GM19438 (cell line): ENCODE data around the gene SLC51B.
"Not testable (repeated sequence)": the region's sequence is repeated elsewhere in the genome, so short reads cannot be mapped to it uniquely, and the experiment has no call there.

ENCODE experiments used
- ATAC-seq: cut with Tn5 transposase; IDR thresholded peaks from one replicate; pipeline ENCODE4 v1.9.1; 2021; ENCODE audit warnings: low read depth; ENCODE audit not compliant: unreplicated experiment

Gene SLC51B

DNA sequence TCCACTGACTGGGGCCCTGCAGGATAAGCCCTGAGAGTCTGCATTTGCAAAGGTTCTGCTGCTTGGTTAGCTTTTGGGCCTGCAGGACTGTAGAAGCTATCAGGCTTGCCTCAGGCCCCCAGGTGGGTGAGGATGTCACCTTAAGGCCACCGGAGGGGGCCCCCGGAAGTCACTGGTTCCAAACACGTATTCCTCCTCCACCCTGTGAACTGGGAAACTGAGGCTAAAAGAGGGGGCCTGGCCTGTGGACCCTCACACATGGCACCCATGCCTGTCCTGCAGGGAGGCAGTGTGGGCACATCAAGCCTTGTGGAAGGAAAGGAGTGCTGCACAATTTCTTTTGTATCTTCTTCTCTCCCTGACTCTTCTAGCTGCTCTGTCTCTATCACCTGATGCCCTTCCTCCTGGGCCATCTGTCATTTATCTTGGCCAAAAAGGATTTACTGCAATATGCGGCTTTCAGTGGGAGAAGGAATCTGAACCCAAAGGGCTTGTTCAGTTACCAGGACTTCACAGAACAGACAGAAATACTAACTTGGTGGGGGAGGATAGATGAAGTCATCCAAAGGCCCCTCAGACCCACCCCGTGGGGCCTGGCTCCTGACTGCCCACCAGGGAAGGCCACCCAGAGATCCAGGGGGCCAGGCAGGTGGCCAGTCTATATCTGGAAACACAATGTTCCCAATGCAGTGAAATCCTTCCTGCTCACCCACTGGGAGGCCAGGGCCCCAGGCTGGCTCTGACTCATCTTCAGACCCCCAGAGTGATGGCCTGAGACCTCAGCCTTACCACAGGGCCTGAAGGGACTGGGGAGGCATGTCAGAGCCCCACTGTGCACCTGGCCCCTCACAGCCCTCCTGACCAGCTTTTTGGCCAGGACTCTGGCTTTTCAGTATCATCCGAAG is 51.5 kb downstream of the SLC51B start:
- no peak for ATAC-seq

DNA sequence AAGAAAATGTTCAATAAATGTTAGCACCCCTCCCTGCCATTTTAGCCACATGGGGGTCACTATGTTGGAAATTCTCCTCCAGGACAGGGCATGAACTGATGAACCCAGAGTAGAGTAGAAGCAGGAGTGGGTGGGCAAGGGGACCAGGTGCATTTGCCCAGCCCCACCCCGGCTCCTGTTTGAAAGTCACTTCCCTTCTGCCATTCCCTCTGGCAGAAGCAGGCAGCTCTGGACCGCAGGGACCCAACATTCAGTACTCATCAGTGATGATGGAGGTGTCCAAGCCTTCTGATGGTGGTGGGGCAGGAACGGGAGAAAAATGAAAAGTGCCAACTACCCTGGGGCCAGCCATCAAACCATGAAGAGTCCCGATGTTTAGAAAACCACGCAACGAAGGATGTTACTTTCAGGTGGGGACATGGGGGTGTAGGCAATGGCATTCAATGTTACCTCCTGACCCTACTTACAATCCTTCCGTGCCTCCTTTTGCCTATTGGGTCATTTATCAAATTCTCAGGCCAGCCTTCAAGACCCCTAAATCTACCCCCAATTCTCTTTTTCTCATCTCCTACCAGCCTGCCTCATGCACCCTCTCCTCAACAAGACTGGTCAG is 52.6 kb downstream of the SLC51B start:
- no peak for ATAC-seq

DNA sequence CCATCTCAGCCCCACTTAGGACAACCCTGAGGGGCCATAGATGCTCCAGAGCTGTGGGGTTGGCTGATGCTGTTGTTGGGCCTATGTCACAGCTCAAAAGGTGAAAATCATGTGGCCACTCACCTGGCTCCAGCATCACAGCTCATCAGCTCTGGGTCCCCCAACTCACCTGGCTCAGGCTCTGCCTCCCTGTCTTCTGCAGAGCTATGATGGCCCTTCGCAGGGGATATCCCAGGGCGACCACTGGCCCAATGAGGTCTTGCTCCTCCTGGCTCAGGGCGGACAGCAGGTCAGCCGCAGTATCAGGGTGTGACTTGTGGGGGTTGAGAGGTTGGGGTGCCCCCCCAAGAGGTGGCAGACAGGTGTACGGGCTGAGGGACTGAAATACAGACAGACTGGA is 54.1 kb downstream of the SLC51B start:
- ATAC-seq: no peak

DNA sequence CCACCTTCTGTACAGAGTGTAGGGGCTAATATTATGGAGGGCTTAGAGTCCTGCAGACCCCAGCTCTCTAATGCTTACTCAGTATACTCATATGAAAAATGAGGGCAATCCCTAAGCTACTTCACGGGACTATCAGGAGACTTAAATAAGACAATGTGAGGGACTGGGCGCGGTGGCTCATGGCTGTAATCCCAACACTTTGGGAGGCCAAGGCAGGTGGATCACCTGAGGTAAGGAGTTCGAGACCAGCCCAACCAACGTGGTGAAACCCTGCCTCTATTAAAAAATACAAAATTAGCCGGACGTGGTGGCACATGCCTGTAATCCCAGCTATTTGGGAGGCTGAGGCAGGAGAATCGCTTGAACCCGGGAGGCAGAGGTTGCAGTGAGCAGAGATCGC is 54.6 kb downstream of the SLC51B start:
- ATAC-seq: not testable (repeated sequence)

DNA sequence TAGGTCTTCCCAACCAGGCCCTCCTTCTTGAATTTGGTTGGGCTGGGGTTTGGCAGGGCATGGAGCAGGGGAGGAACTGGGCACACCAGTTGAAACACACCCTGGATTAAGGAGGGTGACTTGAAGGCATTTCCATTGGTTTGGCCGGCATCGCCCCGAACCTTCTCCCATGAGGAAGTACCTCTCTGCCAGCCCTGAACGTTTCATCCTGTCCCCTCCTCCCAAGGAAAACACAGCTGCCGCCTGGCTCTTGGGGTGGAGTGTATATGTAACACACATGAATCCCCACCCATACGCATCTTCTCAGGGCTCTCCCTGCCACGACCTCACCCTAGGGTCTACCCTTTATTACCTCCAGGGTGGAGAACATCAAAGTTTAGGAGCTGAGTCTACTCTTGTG is 55.3 kb downstream of the SLC51B start:
- ATAC-seq: no peak

DNA sequence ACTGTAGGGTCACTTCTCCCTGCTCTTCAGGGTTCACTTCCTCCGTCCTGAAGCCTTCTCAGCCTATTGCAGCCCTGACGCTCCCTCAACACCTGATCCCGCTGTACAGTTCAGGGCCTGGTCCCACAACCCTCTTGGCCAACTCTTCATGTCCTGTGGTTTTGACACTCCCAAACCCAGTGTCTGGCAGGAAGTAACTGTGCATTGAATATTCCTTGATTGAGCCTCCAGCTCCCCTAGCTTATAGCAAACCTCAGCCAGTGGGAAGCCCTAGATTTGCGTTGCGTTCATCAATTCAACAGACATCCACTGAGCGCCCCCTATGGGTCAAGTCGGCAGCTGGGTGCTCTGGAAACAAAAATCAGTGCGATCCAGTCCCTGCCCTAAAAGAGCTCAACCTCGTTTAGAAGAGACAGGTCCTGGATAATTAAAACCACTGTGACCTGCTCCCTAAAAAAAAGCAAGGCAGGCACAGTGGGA is 56.3 kb downstream of the SLC51B start:
- no peak for ATAC-seq

DNA sequence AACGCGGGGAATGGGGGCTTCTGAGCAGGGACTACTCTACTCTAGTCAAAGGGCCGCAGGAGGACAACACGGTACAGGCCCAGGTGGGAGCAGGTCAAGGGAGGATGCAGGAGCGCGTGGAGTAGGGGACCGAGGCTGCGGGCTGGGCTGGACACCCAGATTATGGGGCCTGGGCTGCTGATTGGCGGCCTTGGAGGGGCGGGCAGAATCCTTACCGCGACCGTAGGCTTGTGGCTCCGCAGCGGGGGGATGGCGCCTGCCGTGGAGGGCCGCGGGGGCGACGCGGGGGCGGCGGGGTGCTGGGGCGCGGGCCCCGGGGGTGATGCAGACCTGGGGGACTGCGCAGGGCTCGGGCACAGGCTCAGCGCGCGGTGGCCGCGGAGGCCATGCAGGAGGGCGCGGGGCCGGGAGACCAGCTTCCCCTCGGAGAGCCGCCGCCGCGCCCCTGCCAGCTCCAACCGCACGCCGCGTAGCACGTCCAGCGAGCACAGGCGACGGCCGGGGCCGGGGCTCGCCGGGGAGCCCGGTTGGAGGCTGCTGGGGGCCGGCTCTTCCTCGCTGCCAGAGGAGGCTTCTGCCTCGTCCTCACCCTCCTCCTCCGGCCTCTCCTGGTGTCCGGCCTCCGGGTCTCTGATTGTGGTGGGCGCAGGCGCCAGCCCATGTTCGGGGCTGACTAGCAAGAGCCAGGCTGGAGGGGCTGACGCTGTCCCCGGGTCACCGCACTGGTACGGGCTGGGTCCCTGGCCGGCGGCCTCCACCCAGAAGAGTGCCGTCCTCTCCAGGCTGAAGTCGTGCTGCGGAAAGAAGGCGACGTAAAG is 56.9 kb downstream of the SLC51B start:
- no peak for ATAC-seq

DNA sequence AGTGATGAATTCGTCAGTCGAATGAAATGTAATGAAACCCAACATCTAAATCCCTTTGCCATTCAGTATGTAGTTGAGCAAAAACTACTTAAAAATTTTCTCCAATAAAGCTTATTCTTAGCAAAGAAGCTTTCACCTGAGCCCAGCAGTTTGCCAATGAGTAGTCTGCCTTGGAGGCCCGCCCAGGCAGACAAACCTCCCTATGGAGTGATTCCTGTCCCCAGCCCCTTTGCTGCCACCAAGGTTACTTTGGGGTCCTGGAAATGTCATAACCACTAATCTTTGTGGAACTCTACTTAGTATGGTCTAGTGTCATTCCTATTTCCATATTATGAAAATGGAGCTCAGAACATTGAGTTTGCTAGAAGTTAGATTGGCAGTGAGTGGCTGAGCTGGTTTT is 57.7 kb downstream of the SLC51B start:
- no peak for ATAC-seq
